GM12892 (cell line): ENCODE results near the gene FAHD2A.
"Not testable (repeated sequence)": the region's sequence is repeated elsewhere in the genome, so short reads cannot be mapped to it uniquely, and the experiment has no call there.

Experiments
- DNase-seq: peaks from one replicate; pipeline ENCODE4 v3.0.0; 2011; ENCODE audit not compliant: insufficient read length
- FAIRE-seq: peaks from 2 replicates; lab custom pipeline; 2011; peaks lifted over from hg19 to GRCh38; lab: Jason Lieb, UNC
- POLR2A ChIP-seq: IDR thresholded peaks from 2 replicates; pipeline ENCODE4 v1.6.1; 2011; ENCODE audit warnings: low read depth, low read length, control low read depth
- POLR2AphosphoS5 ChIP-seq: IDR thresholded peaks from 2 replicates; pipeline ENCODE4 v1.6.1; 2011; ENCODE audit warnings: low read depth, low read length, control low read depth
- TAF1 ChIP-seq: IDR thresholded peaks from 2 replicates; pipeline ENCODE4 v1.6.1; 2011; ENCODE audit warnings: low read depth, mild to moderate bottlenecking, control low read depth, low read length, borderline replicate concordance

The FAHD2A gene

GRCh38 chr2:95393901-95394300 lies 8.6 kb upstream of the FAHD2A start:
- DNase-seq (no peak), FAIRE-seq (no peak)
- TF ChIP-seq POLR2A (no peak), POLR2AphosphoS5 (no peak), TAF1 (no peak)

GRCh38 chr2:95399061-95399460 lies 3.4 kb upstream of the FAHD2A start:
- DNase-seq: no peak
- no peak for FAIRE-seq
- TF ChIP-seq TAF1 (no peak), POLR2A (no peak), POLR2AphosphoS5 (no peak)

- FAIRE-seq (no peak), DNase-seq (no peak)
- TF ChIP-seq POLR2A: no peak
- TF ChIP-seq TAF1: no peak
- no peak for TF ChIP-seq POLR2AphosphoS5
These were observed 1.0 kb upstream of the FAHD2A start for GRCh38 chr2:95401480-95401879.

- FAIRE-seq: peak; percentile 33
- DNase-seq: not testable (repeated sequence)
These were observed 521 bp upstream of the FAHD2A start for GRCh38 chr2:95402004-95402369.

- peak; percentile 9 for FAIRE-seq
- DNase-seq: not testable (repeated sequence)
These were observed 755 bp downstream of the FAHD2A start for GRCh38 chr2:95403204-95403721.

GRCh38 chr2:95403824-95404223 lies 1.3 kb downstream of the FAHD2A start:
- FAIRE-seq, DNase-seq: not testable (repeated sequence)

- DNase-seq, FAIRE-seq: not testable (repeated sequence)
These were observed 2.2 kb downstream of the FAHD2A start for GRCh38 chr2:95404676-95405075.

GRCh38 chr2:95411239-95411638 lies 8.7 kb downstream of the FAHD2A start:
- not testable (repeated sequence) for DNase-seq, FAIRE-seq

- not testable (repeated sequence) for DNase-seq, FAIRE-seq
These were observed 11.6 kb downstream of the FAHD2A start for GRCh38 chr2:95414015-95414594.

- not testable (repeated sequence) for FAIRE-seq, DNase-seq
These were observed 12.6 kb downstream of the FAHD2A start for GRCh38 chr2:95415138-95415537.

- FAIRE-seq: not testable (repeated sequence)
These were observed 13.1 kb downstream of the FAHD2A start for GRCh38 chr2:95415561-95415960.

GRCh38 chr2:95427196-95427867 lies 24.8 kb downstream of the FAHD2A start:
- not testable (repeated sequence) for DNase-seq, FAIRE-seq

More at GRCh38 chr2:95415561-95415960, 13.1 kb downstream of the FAHD2A start:
- not testable (repeated sequence) for DNase-seq

GRCh38 chr2:95429748-95430467 lies 27.4 kb downstream of the FAHD2A start:
- not testable (repeated sequence) for FAIRE-seq, DNase-seq

- DNase-seq, FAIRE-seq: not testable (repeated sequence)
These were observed 30.9 kb downstream of the FAHD2A start for GRCh38 chr2:95433373-95433772.

- not testable (repeated sequence) for DNase-seq, FAIRE-seq
These were observed 31.5 kb downstream of the FAHD2A start for GRCh38 chr2:95433973-95434372.

GRCh38 chr2:95434507-95435076 lies 32.1 kb downstream of the FAHD2A start:
- DNase-seq, FAIRE-seq: not testable (repeated sequence)

- FAIRE-seq, DNase-seq: not testable (repeated sequence)
These were observed 32.8 kb downstream of the FAHD2A start for GRCh38 chr2:95435162-95435871.

GRCh38 chr2:95435872-95436209 lies 33.3 kb downstream of the FAHD2A start:
- DNase-seq, FAIRE-seq: not testable (repeated sequence)
